RWPE1 (cell line): ENCODE data around the gene BBS1.

Experiments used
- CTCF ChIA-PET: fragments of 350-600 bp; sonication (Branson Sonifier 250); formaldehyde crosslinking; extraction: SDS; loops from one replicate; lab custom pipeline; 2021; lab: Yijun Ruan, JAX
- POLR2A ChIA-PET: fragments of 400-600 bp; formaldehyde crosslinking; extraction: SDS; loops from one replicate; lab custom pipeline; 2020; ENCODE audit warnings: antibody characterized with exemption; ENCODE audit not compliant: low non-redundant PET; lab: Yijun Ruan, JAX
- DNase-seq: peaks from one replicate; pipeline ENCODE4 v3.0.0; 2012; ENCODE audit warnings: low spot score
- H3K27ac ChIP-seq: fragments of 450-650 bp; 2 replicates; pipeline ENCODE4 v1.5.1; 2017
- CTCF ChIP-seq: fragments of 450-650 bp; conservative IDR thresholded peaks from 2 replicates; pipeline ENCODE4 v1.5.1; 2017; ENCODE audit warnings: low read depth, mild to moderate bottlenecking

The BBS1 gene

GRCh38 chr11:66476173-66476840 is 34.1 kb upstream of the BBS1 start:
- ChIA-PET CTCF (interaction anchor here (0.7 kb wide), 3 partner anchors 9 to 90 kb away, joined by 3 to 4 read pairs (median 3); no protein-coding TSS in a partner anchor), POLR2A (no interaction called here)
- peak overlapping the region; percentile 44; the same call in 1 of the 2 replicates for H3K27ac ChIP-seq
- DNase-seq, result no peak
- no peak for TF ChIP-seq CTCF

- DNase-seq, result no peak
- POLR2A ChIA-PET, result no interaction called here
- CTCF ChIA-PET, result interaction anchor here (0.6 to 0.7 kb wide), 3 partner anchors 11 to 91 kb away, joined by 3 to 4 read pairs (median 3); no protein-coding TSS in a partner anchor
- peak overlapping the region; percentile 44; the same call in 1 of the 2 replicates for H3K27ac ChIP-seq
- TF ChIP-seq CTCF, result no peak
Observed at GRCh38 chr11:66476841-66477251, 33.6 kb upstream of the BBS1 start.

GRCh38 chr11:66477263-66478201 is 32.9 kb upstream of the BBS1 start:
- no peak for TF ChIP-seq CTCF
- H3K27ac ChIP-seq, result peak overlapping the region; percentile 44
- no peak for DNase-seq
- POLR2A ChIA-PET, result interaction anchor here (0.7 kb wide), 1 partner anchor 208 kb away, joined by 3 read pairs; no protein-coding TSS in a partner anchor
- CTCF ChIA-PET, result interaction anchor here (0.6 to 1.2 kb wide), 3 partner anchors 64 to 69 kb away, joined by 3 read pairs; no protein-coding TSS in a partner anchor

- DNase-seq, result peak; percentile 36
- H3K27ac ChIP-seq, result peak overlapping the region; percentile 93
- CTCF ChIA-PET, result interaction anchor here (0.5 to 1.2 kb wide), 9 partner anchors 9 to 92 kb away, joined by 3 to 6 read pairs (median 3); no protein-coding TSS in a partner anchor
- TF ChIP-seq CTCF, result peak; percentile 78
- POLR2A ChIA-PET, result no interaction called here
Observed at GRCh38 chr11:66478729-66479393, 31.6 kb upstream of the BBS1 start.

GRCh38 chr11:66479394-66480116 is 30.9 kb upstream of the BBS1 start:
- CTCF ChIA-PET, result interaction anchor here (0.5 to 1.2 kb wide), 10 partner anchors 10 to 401 kb away, joined by 3 to 6 read pairs (median 3); no protein-coding TSS in a partner anchor
- no peak for TF ChIP-seq CTCF
- DNase-seq, result peak; percentile 89
- H3K27ac ChIP-seq, result peak overlapping the region; percentile 93
- POLR2A ChIA-PET, result interaction anchor here (0.7 to 0.9 kb wide), 4 partner anchors 13 to 198 kb away, joined by 3 to 6 read pairs (median 3); partner anchors contain the start of genes PELI3 and RBM4B
